ENCODE data around the gene ATP11A. TPM values are rescaled to one million over a fixed set of nuclear protein-coding genes. Genes with fewer than 3 reads are reported as not detected.

The ATP11A gene
- total RNA-seq, 1 experiment from 2014 or later, result 65.3 TPM

GRCh38 chr13:112744168-112745021 is 54.6 kb downstream of the ATP11A start:
- H3K9me3 Mint-ChIP-seq, result no peaks in the 10 kb centered on the region
- no peak overlapping the region for H3K9ac ChIP-seq (ENCODE audit: extremely low read depth, insufficient read length, low read length)
- peak overlapping the region; percentile 17 to 76 (median 42) for H3K27ac Mint-ChIP-seq

More at GRCh38 chr13:112744168-112745021, 54.6 kb downstream of the ATP11A start:
- Histone ChIP-seq H4K20me1 (ENCODE audit: control insufficient read depth, insufficient read depth, insufficient read length) (no peaks in the 10 kb centered on the region), H3K4ac (ENCODE audit: low read depth, low read length) (no peak overlapping the region), H3K18ac (ENCODE audit: insufficient read length, low read depth, low read length) (no peak overlapping the region), H3K56ac (ENCODE audit: insufficient read length, low read depth, low read length) (no peak overlapping the region), H3K27ac (ENCODE audit: insufficient read length, low read depth, low read length) (no peak overlapping the region), H2BK12ac (ENCODE audit: insufficient read length, low read depth, low read length) (no peak overlapping the region), H3K4me1 (ENCODE audit: insufficient read depth, low read length) (peaks cover 13% of the 10 kb centered on the region; the same call in 1 of the 2 replicates), H2AK5ac (ENCODE audit: insufficient read length, low read length) (no peak overlapping the region), H3K23me2 (ENCODE audit: insufficient read length, low read depth, low read length, poor library complexity, severe bottlenecking) (no peaks in the 10 kb centered on the region), H3K14ac (ENCODE audit: insufficient read depth, low read length) (0 out of 2 replicates have a peak overlapping the region, but pooled peaks have one; percentile 14), H4K8ac (replicated peaks; ENCODE audit: insufficient read length, low read depth, low read length) (no peak overlapping the region), H2BK20ac (ENCODE audit: low read depth, low read length, poor library complexity, severe bottlenecking) (no peak overlapping the region), H4K5ac (ENCODE audit: insufficient read length, low read depth, low read length) (no peak overlapping the region), H4K91ac (ENCODE audit: insufficient read length, low read depth, low read length) (no peak overlapping the region), H3K79me1 (ENCODE audit: insufficient read depth, low read depth, low read length, poor library complexity, severe bottlenecking) (no peaks in the 10 kb centered on the region), H3T11ph (ENCODE audit: low read length) (no peak overlapping the region), H3K23ac (ENCODE audit: insufficient read length, low read depth, low read length) (no peak overlapping the region), H3K79me2 (ENCODE audit: insufficient read depth, low read length) (peaks cover 6% of the 10 kb centered on the region; the same call in 1 of the 2 replicates), H2BK15ac (ENCODE audit: low read depth, low read length) (no peak overlapping the region), H3K9me3 (ENCODE audit: control insufficient read depth, low read depth, low read length) (no peaks in the 10 kb centered on the region), H3K4me2 (ENCODE audit: insufficient read depth, insufficient read length, low read length) (no peak overlapping the region), H2BK5ac (ENCODE audit: insufficient read length, low read length) (no peak overlapping the region), H3K27me3 (ENCODE audit: insufficient read depth, low read length) (no peaks in the 10 kb centered on the region), H2BK120ac (ENCODE audit: low read depth, low read length, poor library complexity, severe bottlenecking) (no peak overlapping the region), H2AFZ (ENCODE audit: low read length) (no peak overlapping the region)
- no peak for DNase-seq
- TF ChIP-seq CTCF (conservative IDR thresholded peaks at IDR 0.05), result no peak
- no CpG with 5 or more reads among the region's 22 CpGs for WGBS (ENCODE audit: extremely low coverage, insufficient read length, low lambda C conversion rate)
- Mint-ChIP-seq H3K36me3 (ENCODE audit: insufficient read depth in 1 of 3, low read depth in 3 of 3) (peaks cover 0 to 3% (median 0%) of the 10 kb centered on the region in 3 experiments; a peak in 1 of 7 replicates), H3K4me3 (no peak overlapping the region), H3K27me3 (ENCODE audit: low read depth) (no peaks in the 10 kb centered on the region), H3K4me1 (peaks cover 38 to 63% of the 10 kb centered on the region in 2 experiments)

Measured in H9 (cell line).